ENCODE measurements around the gene MAFG. TPM values are rescaled to one million over a fixed set of nuclear protein-coding genes. Genes with fewer than 3 reads are reported as not detected.

MAFG gene
- total RNA-seq, 4 donors from 2014 or later: 17.1 to 21.1 (median 19.0) TPM

DNA sequence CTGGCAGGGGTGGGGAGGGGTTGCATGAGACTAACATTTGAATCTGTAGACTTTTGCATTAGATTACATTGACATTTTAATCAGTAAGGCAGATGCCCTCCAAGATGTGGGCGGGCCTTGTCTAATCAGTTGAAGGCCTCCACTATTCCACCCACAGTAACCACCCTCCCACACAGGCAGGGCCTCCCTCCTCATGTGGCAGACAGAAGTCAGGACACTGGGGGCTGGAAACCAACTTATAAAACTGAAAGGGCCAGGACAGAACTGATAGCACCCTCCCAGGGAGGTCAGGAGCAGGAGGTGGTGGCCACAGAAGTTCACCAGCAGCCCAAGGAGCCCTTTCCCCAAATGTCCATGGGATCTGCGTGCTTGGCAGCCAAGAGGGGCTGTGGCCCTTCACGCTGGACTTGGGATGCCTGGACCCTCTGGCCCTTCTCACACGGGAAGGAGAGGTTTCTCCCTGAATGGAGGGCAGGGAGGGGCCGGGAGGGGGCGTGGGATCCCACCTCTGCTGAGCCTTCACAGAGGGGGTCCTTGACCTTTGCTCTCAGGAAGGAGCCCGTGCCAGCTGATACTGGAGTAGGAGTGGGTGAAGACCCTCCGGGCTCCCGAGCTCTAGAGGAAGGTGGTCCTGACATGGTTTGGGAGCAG is 4.9 kb upstream of the MAFG start:
- TF ChIP-seq POLR2AphosphoS5 (IDR thresholded peaks at IDR 0.05): no peak
- no peak for TF ChIP-seq POLR2A (IDR thresholded peaks at IDR 0.05)
- TF ChIP-seq, protein P1, sequence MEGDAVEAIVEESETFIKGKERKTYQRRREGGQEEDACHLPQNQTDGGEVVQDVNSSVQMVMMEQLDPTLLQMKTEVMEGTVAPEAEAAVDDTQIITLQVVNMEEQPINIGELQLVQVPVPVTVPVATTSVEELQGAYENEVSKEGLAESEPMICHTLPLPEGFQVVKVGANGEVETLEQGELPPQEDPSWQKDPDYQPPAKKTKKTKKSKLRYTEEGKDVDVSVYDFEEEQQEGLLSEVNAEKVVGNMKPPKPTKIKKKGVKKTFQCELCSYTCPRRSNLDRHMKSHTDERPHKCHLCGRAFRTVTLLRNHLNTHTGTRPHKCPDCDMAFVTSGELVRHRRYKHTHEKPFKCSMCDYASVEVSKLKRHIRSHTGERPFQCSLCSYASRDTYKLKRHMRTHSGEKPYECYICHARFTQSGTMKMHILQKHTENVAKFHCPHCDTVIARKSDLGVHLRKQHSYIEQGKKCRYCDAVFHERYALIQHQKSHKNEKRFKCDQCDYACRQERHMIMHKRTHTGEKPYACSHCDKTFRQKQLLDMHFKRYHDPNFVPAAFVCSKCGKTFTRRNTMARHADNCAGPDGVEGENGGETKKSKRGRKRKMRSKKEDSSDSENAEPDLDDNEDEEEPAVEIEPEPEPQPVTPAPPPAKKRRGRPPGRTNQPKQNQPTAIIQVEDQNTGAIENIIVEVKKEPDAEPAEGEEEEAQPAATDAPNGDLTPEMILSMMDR (IDR thresholded peaks at IDR 0.05): no peak
- no peak for TF ChIP-seq EP300 (IDR thresholded peaks at IDR 0.05)
- Histone ChIP-seq H3K4me1 (peaks cover 33% of the 10 kb centered on the region), H3K27ac (no peak overlapping the region), H3K36me3 (no peaks in the 10 kb centered on the region), H3K27me3 (no peaks in the 10 kb centered on the region), H3K9me3 (no peaks in the 10 kb centered on the region), H3K4me3 (no peak overlapping the region)
- no peak for DNase-seq (ENCODE audit: low spot score in 2 of 2)
- 80% methylated on average over 9 of the region's 9 CpGs for WGBS

DNA sequence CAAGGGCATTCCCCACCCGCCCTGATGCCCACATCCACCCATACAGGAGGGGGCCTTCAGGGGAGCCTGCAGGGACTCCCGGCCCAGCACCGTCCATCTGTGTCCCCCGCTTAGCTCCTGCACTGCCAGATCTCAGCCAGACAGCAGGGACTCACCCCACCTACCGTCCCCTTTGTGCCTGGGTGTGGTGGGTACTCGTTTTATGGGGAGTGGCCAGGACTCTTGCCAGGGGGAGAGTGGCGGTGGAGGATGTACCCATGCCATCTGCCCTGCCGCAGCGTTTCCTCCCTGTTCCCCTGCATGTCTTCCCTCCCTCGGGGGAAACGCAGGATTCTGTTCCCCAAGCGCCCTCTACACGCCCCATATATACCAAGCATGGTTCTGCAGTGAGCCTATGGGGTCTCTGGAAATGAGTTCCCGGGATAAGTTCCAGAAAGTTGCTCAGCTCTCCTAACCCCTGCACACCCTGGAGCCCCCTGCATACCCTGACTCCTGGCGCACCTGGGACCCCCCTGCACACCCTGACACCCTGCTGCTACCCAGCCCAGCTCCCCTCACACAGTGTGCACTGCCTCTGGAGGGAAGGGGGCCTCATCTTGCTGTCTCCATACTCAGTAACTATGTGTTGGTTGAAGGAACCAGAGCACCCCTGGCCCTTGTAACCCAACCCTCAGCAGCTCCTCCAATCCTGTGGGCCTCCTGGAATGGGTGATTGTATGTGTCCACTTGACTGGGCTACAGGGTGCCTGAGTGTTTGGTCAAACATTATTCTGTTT is 4.2 kb upstream of the MAFG start:
- Histone ChIP-seq H3K4me3 (no peak overlapping the region), H3K4me1 (peaks cover 26% of the 10 kb centered on the region), H3K9me3 (no peaks in the 10 kb centered on the region), H3K27me3 (no peaks in the 10 kb centered on the region), H3K27ac (no peak overlapping the region), H3K36me3 (no peaks in the 10 kb centered on the region)
- no peak for TF ChIP-seq POLR2A (IDR thresholded peaks at IDR 0.05)
- TF ChIP-seq EP300 (IDR thresholded peaks at IDR 0.05): no peak
- TF ChIP-seq, protein P1 (IDR thresholded peaks at IDR 0.05): no peak
- no peak for TF ChIP-seq POLR2AphosphoS5 (IDR thresholded peaks at IDR 0.05)
- no peak for DNase-seq (ENCODE audit: low spot score in 2 of 2)
- WGBS: no CpG with 5 or more reads among the region's 15 CpGs

DNA sequence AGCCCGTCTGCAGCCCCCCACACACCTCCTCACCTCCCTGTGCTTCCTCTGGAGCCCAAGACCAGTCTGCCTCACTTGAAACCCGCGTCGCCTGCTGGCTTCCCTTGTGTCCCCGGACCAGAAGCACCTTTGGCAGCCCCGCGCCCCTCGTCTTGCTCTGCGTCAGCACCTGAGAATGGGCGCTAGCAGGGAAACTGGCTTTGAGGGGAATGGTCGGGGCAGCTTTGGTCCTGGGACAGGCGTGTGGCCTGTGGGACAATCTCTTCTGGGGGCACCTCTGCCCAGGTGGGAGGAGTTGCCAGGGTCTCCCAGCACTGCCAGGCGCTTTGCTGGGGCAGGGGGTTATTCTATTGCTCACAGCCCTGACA is 3.6 kb upstream of the MAFG start:
- 59% methylated on average over 6 of the region's 13 CpGs for WGBS
- no peaks in the 10 kb centered on the region for H3K27me3 ChIP-seq

DNA sequence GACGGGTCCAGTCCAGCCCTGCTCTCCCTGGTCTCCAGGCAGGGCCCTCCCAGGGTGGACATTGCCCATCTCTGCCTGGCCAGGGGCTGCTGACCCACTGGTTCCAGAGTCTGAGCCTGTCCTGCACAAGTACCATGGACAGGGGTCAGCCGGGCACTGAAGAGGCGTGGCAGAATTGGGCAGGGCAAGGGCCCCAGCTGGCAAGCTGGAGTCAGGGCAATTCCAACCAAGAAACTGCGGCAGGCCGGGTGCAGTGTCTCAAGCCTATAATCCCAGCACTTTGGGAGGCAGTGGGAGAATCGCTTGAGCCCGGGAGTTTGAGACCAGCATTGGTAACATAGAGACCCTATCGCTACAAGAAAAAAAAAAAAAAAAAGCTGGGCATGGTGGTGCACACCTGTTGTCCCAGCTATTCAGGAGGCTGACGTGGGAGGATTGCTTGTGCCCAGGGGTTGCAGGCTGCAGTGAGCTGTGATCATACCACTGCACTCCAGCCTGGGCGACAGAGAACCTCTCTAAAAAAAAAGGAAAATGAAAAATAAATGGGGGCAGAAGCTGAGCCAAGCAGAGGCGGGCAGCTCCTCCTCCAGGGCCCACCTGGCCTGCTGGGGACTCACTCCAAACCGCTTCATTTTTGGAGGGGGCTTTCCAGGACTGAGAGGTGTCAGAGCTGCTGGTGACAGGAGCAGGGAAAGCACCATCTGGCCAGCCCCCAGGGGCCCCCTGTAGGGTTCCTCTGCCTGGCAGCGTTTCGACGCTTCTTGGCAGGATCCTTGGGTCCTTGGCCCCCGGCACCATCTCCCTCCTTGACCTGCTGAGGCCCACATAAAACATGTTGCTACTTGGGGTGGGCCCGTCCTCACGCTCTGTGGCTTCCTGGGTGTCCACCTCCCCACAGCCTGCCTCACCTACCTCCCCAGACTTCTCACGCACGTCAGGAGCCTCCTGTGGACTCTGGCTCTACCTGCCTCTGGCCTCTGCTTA is 2.9 kb upstream of the MAFG start:
- H3K4me1 ChIP-seq: peaks cover 35% of the 10 kb centered on the region
- DNase-seq (ENCODE audit: low spot score in 2 of 2): no peak
- whole genome bisulfite sequencing: 75% methylated on average over 19 of the region's 20 CpGs
- no peaks in the 10 kb centered on the region for H3K9me3 ChIP-seq
- no peaks in the 10 kb centered on the region for H3K36me3 ChIP-seq
- H3K27me3 ChIP-seq: no peaks in the 10 kb centered on the region
- H3K27ac ChIP-seq: no peak overlapping the region
- TF ChIP-seq POLR2AphosphoS5 (IDR thresholded peaks at IDR 0.05): no peak
- TF ChIP-seq, protein P1 (IDR thresholded peaks at IDR 0.05): no peak
- TF ChIP-seq EP300 (IDR thresholded peaks at IDR 0.05): no peak
- no peak for TF ChIP-seq POLR2A (IDR thresholded peaks at IDR 0.05)
- no peak overlapping the region for H3K4me3 ChIP-seq

More for the DNA sequence above, 3.6 kb upstream of the MAFG start:
- Histone ChIP-seq H3K4me1 (peaks cover 28% of the 10 kb centered on the region), H3K27ac (no peak overlapping the region), H3K36me3 (no peaks in the 10 kb centered on the region), H3K4me3 (no peak overlapping the region), H3K9me3 (no peaks in the 10 kb centered on the region)
- TF ChIP-seq POLR2AphosphoS5 (IDR thresholded peaks at IDR 0.05) (no peak), POLR2A (IDR thresholded peaks at IDR 0.05) (no peak), EP300 (IDR thresholded peaks at IDR 0.05) (no peak)
- TF ChIP-seq, protein P1 (IDR thresholded peaks at IDR 0.05): no peak
- DNase-seq (ENCODE audit: low spot score in 2 of 2): no peak

All from suprapubic skin (tissue), 4 donors.